GM18511 (cell line): ENCODE measurements around the gene TMEM207.
A peak's percentile ranks its signal among the peaks of the same experiment; 100 is the strongest.

Experiments
- ATAC-seq: cut with Tn5 transposase; IDR thresholded peaks from one replicate; pipeline ENCODE4 v1.9.1; 2021; ENCODE audit warnings: mild to moderate bottlenecking, moderate library complexity; ENCODE audit not compliant: unreplicated experiment

Gene TMEM207

GRCh38 chr3:190444576-190445145, 5.0 kb downstream of the TMEM207 start:
- ATAC-seq = no peak

GRCh38 chr3:190444006-190444405, 5.7 kb downstream of the TMEM207 start:
- ATAC-seq = no peak

GRCh38 chr3:190443257-190443656, 6.4 kb downstream of the TMEM207 start:
- no peak for ATAC-seq

GRCh38 chr3:190442240-190442639, 7.5 kb downstream of the TMEM207 start:
- no peak for ATAC-seq

- ATAC-seq = no peak
Measured at GRCh38 chr3:190436331-190436730, 13.4 kb downstream of the TMEM207 start.

- no peak for ATAC-seq
Measured at GRCh38 chr3:190435618-190436017, 14.1 kb downstream of the TMEM207 start.

GRCh38 chr3:190433626-190434025, 16.1 kb downstream of the TMEM207 start:
- no peak for ATAC-seq

- no peak for ATAC-seq
Measured at GRCh38 chr3:190432216-190432615, 17.5 kb downstream of the TMEM207 start.

GRCh38 chr3:190430906-190431305, 18.8 kb downstream of the TMEM207 start:
- no peak for ATAC-seq

GRCh38 chr3:190429681-190430080, 20.0 kb downstream of the TMEM207 start:
- ATAC-seq = no peak

GRCh38 chr3:190426806-190427507, 22.7 kb downstream of the TMEM207 start:
- ATAC-seq = no peak

GRCh38 chr3:190425833-190426232, 23.9 kb downstream of the TMEM207 start:
- ATAC-seq = no peak

GRCh38 chr3:190424478-190425439, 24.9 kb downstream of the TMEM207 start:
- peak; percentile 73 for ATAC-seq

- peak; percentile 9 for ATAC-seq
Measured at GRCh38 chr3:190424108-190424477, 25.6 kb downstream of the TMEM207 start.

- ATAC-seq = no peak
Measured at GRCh38 chr3:190414297-190414696, 35.4 kb downstream of the TMEM207 start.

GRCh38 chr3:190404715-190405114, 45.0 kb downstream of the TMEM207 start:
- no peak for ATAC-seq

GRCh38 chr3:190401963-190402362, 47.7 kb downstream of the TMEM207 start:
- no peak for ATAC-seq

GRCh38 chr3:190399677-190400076, 50.0 kb downstream of the TMEM207 start:
- no peak for ATAC-seq

GRCh38 chr3:190397889-190398288, 51.8 kb downstream of the TMEM207 start:
- ATAC-seq = no peak

- no peak for ATAC-seq
Measured at GRCh38 chr3:190396001-190396400, 53.7 kb downstream of the TMEM207 start.

- ATAC-seq = no peak
Measured at GRCh38 chr3:190388703-190389102, 61.0 kb downstream of the TMEM207 start.
